A549 (cell line): ENCODE data around the gene CCNI. TPM values are rescaled to one million over a fixed set of nuclear protein-coding genes. Genes with fewer than 3 reads are reported as not detected.

Source experiments
- ATAC-seq, 2 experiments: fragments of 200-7000 bp in 1 of 2; fragments of >200 bp in 1 of 2; cut with Nextera tagmentation in 1 of 2; cut with Tn5 transposase in 1 of 2; 3 replicates each; pipeline versions ENCODE4 v1.8.0 to v1.9.1; 2018 to 2020; ENCODE audit warnings: mild to moderate bottlenecking in 1 of 2, moderate library complexity in 1 of 2
- CTCF ChIA-PET: fragments of 300-600 bp; sonication (Branson Sonifier 250); formaldehyde crosslinking; extraction: SDS; loops from one replicate; lab custom pipeline; 2021; ENCODE audit warnings: antibody characterized with exemption, inconsistent platforms; lab: Yijun Ruan, JAX
- POLR2A ChIA-PET: fragments of 350-600 bp; formaldehyde crosslinking; extraction: SDS; loops from one replicate; lab custom pipeline; 2021; ENCODE audit warnings: antibody characterized with exemption, inconsistent platforms; lab: Yijun Ruan, JAX
- DNase-seq, 2 experiments: peaks; one replicate each; pipeline versions ENCODE4 v3.0.0 to v3.0.0-alpha.2; 2011 to 2016; ENCODE audit warnings: low read depth in 1 of 2, low spot score in 1 of 2
- FAIRE-seq: peaks from 2 replicates; lab custom pipeline; 2011; peaks lifted over from hg19 to GRCh38; lab: Jason Lieb, UNC
- H3K27ac ChIP-seq, 2 experiments: fragments of >200 bp; sonication (Bioruptor Twin); formaldehyde crosslinking; 3 replicates each; pipeline ENCODE4 v1.5.1; 2016 to 2017
- H3K4me1 ChIP-seq: fragments of >200 bp; sonication (Bioruptor Twin); formaldehyde crosslinking; 3 replicates; pipeline ENCODE4 v1.6.1; 2016
- H3K4me2 ChIP-seq: fragments of >200 bp; sonication (Bioruptor Twin); formaldehyde crosslinking; 3 replicates; pipeline ENCODE4 v1.6.1; 2016
- H3K4me3 ChIP-seq: fragments of >200 bp; sonication (Bioruptor Twin); formaldehyde crosslinking; 3 replicates; pipeline ENCODE4 v1.5.1; 2016
- H3K9me3 ChIP-seq: fragments of >200 bp; sonication (Bioruptor Twin); formaldehyde crosslinking; 3 replicates; pipeline ENCODE4 v1.6.1; 2016
- BHLHE40 ChIP-seq: IDR thresholded peaks from 2 replicates; pipeline ENCODE4 v1.6.1; 2012; ENCODE audit warnings: low read depth, low read length, inconsistent platforms
- CBX8 ChIP-seq: fragments of 200-600 bp; sonication (generic); IDR thresholded peaks from 2 replicates; pipeline ENCODE4 v1.6.1; 2016
- CHD2 ChIP-seq: fragments of 150-350 bp; IDR thresholded peaks from 2 replicates; pipeline ENCODE4 v1.6.1; 2014; ENCODE audit warnings: low read length; ENCODE audit not compliant: partially characterized antibody
- E2F6 ChIP-seq: IDR thresholded peaks from 2 replicates; pipeline ENCODE4 v1.6.1; 2012; ENCODE audit warnings: low read depth, borderline replicate concordance
- EHMT2 ChIP-seq: fragments of 200-600 bp; sonication (generic); IDR thresholded peaks from 2 replicates; pipeline ENCODE4 v1.6.1; 2016; ENCODE audit warnings: antibody characterized with exemption, low read depth, mild to moderate bottlenecking, moderate library complexity
- ESRRA ChIP-seq: fragments of 150-350 bp; IDR thresholded peaks from 2 replicates; pipeline ENCODE4 v1.6.1; 2014; ENCODE audit warnings: mild to moderate bottlenecking, low read length, borderline replicate concordance
- FOSB ChIP-seq: fragments of 250-450 bp; sonication (Bioruptor Pico); IDR thresholded peaks from 2 replicates; pipeline ENCODE4 v1.5.0; 2020; ENCODE audit warnings: mild to moderate bottlenecking, moderate library complexity
- FOXS1 ChIP-seq: fragments of 250-450 bp; sonication (Bioruptor Pico); IDR thresholded peaks from 2 replicates; pipeline ENCODE4 v1.5.0; 2020; ENCODE audit warnings: mild to moderate bottlenecking, moderate library complexity
- GATA3 ChIP-seq: IDR thresholded peaks from 2 replicates; pipeline ENCODE4 v1.6.1; 2012; ENCODE audit warnings: borderline replicate concordance
- HDAC2 ChIP-seq: fragments of 200-600 bp; sonication (generic); IDR thresholded peaks from 2 replicates; pipeline ENCODE4 v1.6.1; 2016
- HES2 ChIP-seq: fragments of >200 bp; sonication (Bioruptor Twin); formaldehyde crosslinking; IDR thresholded peaks from 2 replicates; pipeline ENCODE4 v1.6.1; 2016
- HOXB5 ChIP-seq: fragments of 250-450 bp; sonication (Bioruptor Pico); IDR thresholded peaks from 2 replicates; pipeline ENCODE4 v1.5.0; 2020; ENCODE audit warnings: mild to moderate bottlenecking, moderate library complexity
- JUN ChIP-seq, 2 experiments: fragments of >200 bp; sonication (Bioruptor Twin); formaldehyde crosslinking; IDR thresholded peaks; 2 replicates in 1 of 2; 3 replicates in 1 of 2; pipeline ENCODE4 v1.6.1; 2016 to 2017
- KDM5A ChIP-seq: fragments of 200-600 bp; sonication (generic); IDR thresholded peaks from 2 replicates; pipeline ENCODE4 v1.6.1; 2016; ENCODE audit warnings: antibody characterized with exemption, mild to moderate bottlenecking
- MAFK ChIP-seq: fragments of 450-650 bp; IDR thresholded peaks from 2 replicates; pipeline ENCODE4 v1.6.1; 2014; ENCODE audit not compliant: partially characterized antibody
- MAZ ChIP-seq: fragments of 150-350 bp; IDR thresholded peaks from 2 replicates; pipeline ENCODE4 v1.6.1; 2014; ENCODE audit warnings: antibody characterized with exemption, low read depth, low read length, borderline replicate concordance
- MYC ChIP-seq: IDR thresholded peaks from 2 replicates; pipeline ENCODE4 v1.6.1; 2012; ENCODE audit warnings: mild to moderate bottlenecking, inconsistent platforms, low read length, improper control_type of control experiment, borderline replicate concordance
- NPAS2 ChIP-seq: fragments of 250-450 bp; sonication (Bioruptor Pico); IDR thresholded peaks from 2 replicates; pipeline ENCODE4 v1.8.0; 2022; ENCODE audit warnings: mild to moderate bottlenecking, moderate library complexity, borderline replicate concordance
- POLR2A ChIP-seq: IDR thresholded peaks from 2 replicates; pipeline ENCODE4 v1.6.1; 2012; ENCODE audit warnings: mild to moderate bottlenecking, low read length
- POLR2AphosphoS2 ChIP-seq: conservative IDR thresholded peaks from 2 replicates; pipeline ENCODE4 v1.6.1; 2012; ENCODE audit warnings: low read length, improper control_type of control experiment, inconsistent platforms
- RFX5 ChIP-seq: fragments of 450-650 bp; IDR thresholded peaks from 2 replicates; pipeline ENCODE4 v1.7.1; 2014; ENCODE audit warnings: antibody characterized with exemption, mild to moderate bottlenecking, moderate library complexity
- SMC3 ChIP-seq: fragments of >200 bp; sonication (Bioruptor Twin); formaldehyde crosslinking; IDR thresholded peaks from 3 replicates; pipeline ENCODE4 v1.6.1; 2018; ENCODE audit warnings: inconsistent platforms
- SREBF2 ChIP-seq: fragments of 450-650 bp; IDR thresholded peaks from 2 replicates; pipeline ENCODE4 v1.6.1; 2014; ENCODE audit warnings: mild to moderate bottlenecking, moderate library complexity
- TFCP2L1 ChIP-seq: fragments of 250-450 bp; sonication (Bioruptor Pico); IDR thresholded peaks from 2 replicates; pipeline ENCODE4 v1.5.0; 2021; ENCODE audit warnings: mild to moderate bottlenecking
- TP53 ChIP-seq: fragments of 250-450 bp; sonication (Bioruptor Pico); IDR thresholded peaks from 2 replicates; pipeline ENCODE4 v1.5.0; 2021; ENCODE audit warnings: mild to moderate bottlenecking, moderate library complexity
- ZC3H11A ChIP-seq: fragments of 450-650 bp; IDR thresholded peaks from 2 replicates; pipeline ENCODE4 v1.6.1; 2014; ENCODE audit warnings: antibody characterized with exemption, mild to moderate bottlenecking
- ZFP36 ChIP-seq: fragments of 450-650 bp; IDR thresholded peaks from 2 replicates; pipeline ENCODE4 v1.6.1; 2014; ENCODE audit warnings: borderline replicate concordance; ENCODE audit not compliant: partially characterized antibody
- WGBS: methylation state at CpG from one replicate; pipeline ENCODE4 v1.1.6; 2017; ENCODE audit errors: missing lambda C conversion rate; 5-methylcytosine and 5-hydroxymethylcytosine counted together
- polyA plus RNA-seq, 4 experiments: library from polyadenylated mRNA; depleted of rRNA in 3 of 4; stranded (reverse); fragments of >200 nt; fragmentation: RNase III in 1 of 4; extraction: RNeasy Plus Mini Kit Qiagen cat#74134 plus additional on column Dnase treatment in 1 of 4; gene quantifications; 2 replicates in 3 of 4; 3 replicates in 1 of 4; pipeline ENCODE4 v1.2.3, GENCODE V29; 2011 to 2017
- TF ChIP-seq, protein P1 (sequence below): fragments of 450-650 bp; IDR thresholded peaks from 2 replicates; pipeline ENCODE4 v1.6.1; 2014; ENCODE audit warnings: antibody characterized with exemption
- TF ChIP-seq, protein P2 (sequence below): fragments of >200 bp; sonication (Bioruptor Twin); formaldehyde crosslinking; IDR thresholded peaks from 3 replicates; pipeline ENCODE4 v1.5.1; 2016

CCNI gene
- polyA plus RNA-seq, 2 of the 4 experiments (the other 2 are of a cell fraction), result 73.8 to 117 TPM

DNA sequence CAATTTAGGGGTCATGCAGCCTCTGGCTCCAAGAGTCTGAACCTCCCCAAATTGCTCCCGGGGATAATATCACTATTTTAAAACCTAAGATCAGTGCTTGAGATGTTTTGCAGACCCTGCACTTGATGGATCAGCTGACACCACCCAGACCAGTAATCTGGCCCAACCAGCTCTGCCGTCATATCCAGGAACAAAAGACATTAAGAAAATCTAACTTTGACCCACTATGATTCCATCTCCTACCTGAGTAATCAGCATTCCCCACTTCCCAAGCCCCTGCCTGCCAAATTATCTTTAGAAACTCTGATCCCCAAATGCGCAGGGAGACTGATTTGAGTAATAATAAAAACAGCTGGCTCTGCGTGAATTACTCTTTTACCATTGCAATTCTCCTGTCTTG, 46.9 kb upstream of the CCNI start:
- no peak overlapping the region for H3K27ac ChIP-seq
- no peak for FAIRE-seq
- TF ChIP-seq RFX5, result no peak
- TF ChIP-seq E2F6, result no peak
- no peak for TF ChIP-seq TFCP2L1 (CRISPR knock-in tag)
- no peak for TF ChIP-seq POLR2AphosphoS2
- no peak for TF ChIP-seq JUN (IDR thresholded peaks at IDR 0.05)
- TF ChIP-seq POLR2A, result no peak
- no peak for TF ChIP-seq ZC3H11A
- TF ChIP-seq HES2, result no peak
- TF ChIP-seq HDAC2, result no peak
- no peak for TF ChIP-seq MYC
- TF ChIP-seq FOXS1, result no peak
- TF ChIP-seq, protein P1, sequence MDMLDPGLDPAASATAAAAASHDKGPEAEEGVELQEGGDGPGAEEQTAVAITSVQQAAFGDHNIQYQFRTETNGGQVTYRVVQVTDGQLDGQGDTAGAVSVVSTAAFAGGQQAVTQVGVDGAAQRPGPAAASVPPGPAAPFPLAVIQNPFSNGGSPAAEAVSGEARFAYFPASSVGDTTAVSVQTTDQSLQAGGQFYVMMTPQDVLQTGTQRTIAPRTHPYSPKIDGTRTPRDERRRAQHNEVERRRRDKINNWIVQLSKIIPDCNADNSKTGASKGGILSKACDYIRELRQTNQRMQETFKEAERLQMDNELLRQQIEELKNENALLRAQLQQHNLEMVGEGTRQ, result no peak
- TF ChIP-seq SMC3, result no peak
- H3K4me1 ChIP-seq, result no peaks in the 10 kb centered on the region
- no peaks in the 10 kb centered on the region for H3K9me3 ChIP-seq
- DNase-seq, result no peak
- ATAC-seq, result no peak
- ChIA-PET POLR2A (no interaction called here), CTCF (no interaction called here)
- H3K4me3 ChIP-seq, result no peak overlapping the region
- 64% methylated on average over 4 of the region's 4 CpGs for WGBS
- H3K4me2 ChIP-seq, result no peak overlapping the region

GRCh38 chr4:77121736-77122240, 46.0 kb upstream of the CCNI start:
- Histone ChIP-seq H3K9me3 (no peaks in the 10 kb centered on the region), H3K4me3 (no peak overlapping the region), H3K4me2 (no peak overlapping the region), H3K27ac (no peak overlapping the region), H3K4me1 (no peaks in the 10 kb centered on the region)
- WGBS, result 73% methylated on average over 5 of the region's 5 CpGs
- no peak for ATAC-seq
- POLR2A ChIA-PET, result no interaction called here
- TF ChIP-seq MAFK (no peak), BHLHE40 (no peak), FOSB (CRISPR knock-in tag) (no peak), HOXB5 (CRISPR knock-in tag) (no peak), KDM5A (no peak), TP53 (CRISPR knock-in tag) (no peak), EHMT2 (no peak), CBX8 (no peak), SREBF2 (no peak), GATA3 (no peak), CHD2 (no peak), ESRRA (no peak), MAZ (no peak), SMC3 (no peak), FOXS1 (no peak), ZFP36 (no peak), NPAS2 (no peak)
- TF ChIP-seq, protein P2, sequence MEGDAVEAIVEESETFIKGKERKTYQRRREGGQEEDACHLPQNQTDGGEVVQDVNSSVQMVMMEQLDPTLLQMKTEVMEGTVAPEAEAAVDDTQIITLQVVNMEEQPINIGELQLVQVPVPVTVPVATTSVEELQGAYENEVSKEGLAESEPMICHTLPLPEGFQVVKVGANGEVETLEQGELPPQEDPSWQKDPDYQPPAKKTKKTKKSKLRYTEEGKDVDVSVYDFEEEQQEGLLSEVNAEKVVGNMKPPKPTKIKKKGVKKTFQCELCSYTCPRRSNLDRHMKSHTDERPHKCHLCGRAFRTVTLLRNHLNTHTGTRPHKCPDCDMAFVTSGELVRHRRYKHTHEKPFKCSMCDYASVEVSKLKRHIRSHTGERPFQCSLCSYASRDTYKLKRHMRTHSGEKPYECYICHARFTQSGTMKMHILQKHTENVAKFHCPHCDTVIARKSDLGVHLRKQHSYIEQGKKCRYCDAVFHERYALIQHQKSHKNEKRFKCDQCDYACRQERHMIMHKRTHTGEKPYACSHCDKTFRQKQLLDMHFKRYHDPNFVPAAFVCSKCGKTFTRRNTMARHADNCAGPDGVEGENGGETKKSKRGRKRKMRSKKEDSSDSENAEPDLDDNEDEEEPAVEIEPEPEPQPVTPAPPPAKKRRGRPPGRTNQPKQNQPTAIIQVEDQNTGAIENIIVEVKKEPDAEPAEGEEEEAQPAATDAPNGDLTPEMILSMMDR, result no peak
- CTCF ChIA-PET, result no interaction called here
- no peak for DNase-seq
- no peak for FAIRE-seq
